Posterior cingulate gyrus (tissue), 11 donors: Measurements from ENCODE around the gene RPGR.
A peak's percentile ranks its signal among the peaks of the same experiment; 100 is the strongest.

Source experiments
- DNase-seq, 10 donors: peaks; one replicate each; pipeline versions ENCODE4 v3.0.0 to v3.0.0-alpha.2; 2020 to 2021; ENCODE audit warnings: mixed read lengths in 3 of 10
- intact Hi-C: fragments of 100-400 bp; cut with DNase I; formaldehyde crosslinking; loops from one replicate; pipeline ENCODE4 v1.15.1; 2023

Gene RPGR

DNA sequence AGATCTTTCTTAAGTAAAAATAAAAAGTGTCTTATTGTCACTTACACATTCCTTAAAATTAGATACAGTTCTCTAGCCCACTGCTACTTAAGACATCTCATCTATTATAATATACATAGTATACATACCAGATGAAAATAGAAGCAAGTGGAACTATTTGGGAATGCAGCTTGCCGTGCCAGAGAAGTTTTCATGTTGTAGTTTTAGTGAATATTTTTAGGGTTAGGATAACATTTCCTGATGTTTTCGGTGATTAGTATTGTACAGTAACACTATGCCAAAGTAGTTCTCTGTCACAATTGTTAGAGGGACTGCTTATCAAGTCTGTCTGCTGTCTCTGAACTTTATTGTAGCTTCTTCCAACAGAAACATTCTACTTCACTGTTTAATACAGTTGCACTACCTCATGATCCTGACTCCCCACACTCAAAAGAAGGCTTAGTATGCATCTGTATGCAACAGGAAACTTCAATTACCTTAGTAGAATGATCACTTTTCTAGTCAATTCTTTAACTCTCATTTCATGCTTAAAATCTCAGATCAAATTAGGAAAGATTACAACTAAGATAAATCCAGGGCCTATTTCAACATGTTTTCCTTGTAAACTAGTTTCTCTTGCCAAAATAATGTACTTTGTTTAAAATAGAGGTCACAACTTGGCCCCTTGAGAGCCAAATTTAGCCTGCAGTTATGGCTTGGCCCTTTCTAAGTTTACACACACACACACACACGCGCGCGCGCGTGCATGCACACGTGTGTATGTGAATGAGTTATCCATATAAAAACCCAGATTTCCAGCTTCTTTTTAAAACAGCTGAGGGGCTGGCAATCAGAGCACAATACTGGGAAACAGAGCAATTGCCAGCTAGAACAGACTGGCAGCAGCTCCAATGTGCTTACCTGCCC, 64.3 kb downstream of the RPGR start:
- intact Hi-C loops: no loop called here
- DNase-seq: no peak

DNA sequence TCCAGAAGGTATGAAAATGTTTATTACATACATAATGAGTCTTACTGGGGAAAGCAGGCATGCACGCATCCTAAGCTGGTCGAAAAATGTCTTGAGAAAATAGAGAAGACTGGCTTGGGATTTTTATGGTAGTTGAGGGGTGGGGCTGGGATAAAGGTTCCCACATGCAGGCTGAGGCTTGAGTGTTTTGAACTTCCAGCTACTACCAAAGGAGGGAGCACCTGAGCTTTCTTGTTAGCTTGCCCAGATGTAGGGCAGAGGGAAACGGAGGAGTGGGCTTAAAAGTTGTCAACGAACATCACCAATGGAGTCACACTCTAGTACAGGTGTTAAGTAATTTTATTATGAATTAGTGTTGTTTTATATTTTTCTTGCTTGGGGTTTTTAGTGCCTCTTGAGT, 67.1 kb downstream of the RPGR start:
- DNase-seq: no peak
- intact Hi-C loops: no loop called here

DNA sequence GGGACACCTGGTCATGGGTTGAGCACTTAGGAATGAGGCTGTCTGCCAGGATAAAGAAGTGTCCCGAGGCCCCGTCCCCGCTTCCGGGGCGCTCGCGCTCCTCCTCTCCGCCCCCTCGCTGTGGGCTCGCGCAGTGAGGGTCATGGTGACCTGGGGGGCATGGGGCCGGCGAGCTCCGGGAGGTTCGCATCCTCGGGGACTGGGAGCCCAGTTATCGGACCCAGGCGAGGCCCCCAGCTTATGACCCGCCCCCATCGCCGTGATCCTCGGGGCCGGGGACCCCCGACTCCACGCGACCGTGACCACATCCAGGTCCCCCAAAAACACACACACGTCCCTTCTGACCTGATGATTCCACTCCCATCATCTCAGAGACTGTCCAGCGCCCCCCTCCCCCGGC, 71.3 kb downstream of the RPGR start:
- intact Hi-C loops: no loop called here
- peak in 3 of 10 donors; percentile 55 to 59 (median 58) for DNase-seq

DNA sequence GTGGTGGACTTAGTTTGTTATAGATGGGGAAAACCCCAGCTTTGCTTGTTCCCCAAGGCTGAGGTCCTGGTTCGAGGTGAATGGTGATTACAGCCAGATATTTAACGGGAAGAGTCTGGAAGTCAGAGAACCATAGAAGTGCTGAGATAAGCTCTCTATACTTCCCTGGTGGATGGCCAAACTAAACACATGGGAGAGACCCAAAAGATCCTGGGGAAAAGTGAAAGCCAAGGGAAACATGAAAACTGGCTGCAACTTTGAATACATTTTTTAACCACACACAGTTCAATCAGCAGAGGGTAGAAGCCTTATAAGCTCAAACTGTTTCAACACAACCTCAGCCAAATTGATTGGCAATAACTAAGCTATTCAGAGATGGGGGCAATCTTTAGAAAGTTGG, 77.3 kb downstream of the RPGR start:
- intact Hi-C loops: no loop called here
- no peak for DNase-seq

DNA sequence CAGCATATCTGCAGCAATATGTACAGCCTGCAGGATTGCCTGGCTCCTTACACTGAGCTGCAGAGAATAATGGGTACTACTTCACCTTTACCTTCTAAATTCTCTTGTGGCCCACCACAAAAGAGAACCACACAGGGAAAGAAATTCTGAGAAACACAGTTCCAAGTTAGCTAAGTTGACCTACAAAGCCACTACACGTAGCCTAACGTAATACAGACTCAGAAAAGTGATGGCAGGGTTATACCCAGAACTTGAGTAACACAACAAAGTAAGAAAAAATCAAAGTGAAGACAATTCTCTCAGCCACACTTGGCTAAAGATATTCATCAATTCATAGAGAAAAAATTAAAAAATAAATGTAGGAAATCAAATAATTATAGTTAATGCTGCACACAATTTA, 80.3 kb downstream of the RPGR start:
- DNase-seq: no peak
- intact Hi-C loops: no loop called here

DNA sequence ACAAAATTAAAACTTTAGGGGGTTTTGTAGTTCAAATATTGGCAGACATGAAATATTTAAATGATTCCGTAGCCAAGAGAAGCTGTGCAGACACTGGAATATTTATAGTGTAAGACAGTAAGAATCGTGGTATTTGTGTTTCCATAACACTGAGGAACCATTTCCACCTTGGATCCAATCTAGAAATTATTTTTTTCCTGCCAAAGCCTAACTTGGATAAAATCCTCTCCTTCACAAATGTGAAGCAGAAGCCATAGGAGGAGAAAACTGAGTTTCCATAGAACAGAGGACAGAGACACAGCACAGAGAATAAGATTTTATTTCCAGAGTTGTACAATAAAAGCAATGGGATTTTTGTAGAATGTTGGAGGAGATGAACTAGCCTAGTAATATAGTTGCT, 86.8 kb downstream of the RPGR start:
- intact Hi-C loops: no loop called here
- DNase-seq: no peak

DNA sequence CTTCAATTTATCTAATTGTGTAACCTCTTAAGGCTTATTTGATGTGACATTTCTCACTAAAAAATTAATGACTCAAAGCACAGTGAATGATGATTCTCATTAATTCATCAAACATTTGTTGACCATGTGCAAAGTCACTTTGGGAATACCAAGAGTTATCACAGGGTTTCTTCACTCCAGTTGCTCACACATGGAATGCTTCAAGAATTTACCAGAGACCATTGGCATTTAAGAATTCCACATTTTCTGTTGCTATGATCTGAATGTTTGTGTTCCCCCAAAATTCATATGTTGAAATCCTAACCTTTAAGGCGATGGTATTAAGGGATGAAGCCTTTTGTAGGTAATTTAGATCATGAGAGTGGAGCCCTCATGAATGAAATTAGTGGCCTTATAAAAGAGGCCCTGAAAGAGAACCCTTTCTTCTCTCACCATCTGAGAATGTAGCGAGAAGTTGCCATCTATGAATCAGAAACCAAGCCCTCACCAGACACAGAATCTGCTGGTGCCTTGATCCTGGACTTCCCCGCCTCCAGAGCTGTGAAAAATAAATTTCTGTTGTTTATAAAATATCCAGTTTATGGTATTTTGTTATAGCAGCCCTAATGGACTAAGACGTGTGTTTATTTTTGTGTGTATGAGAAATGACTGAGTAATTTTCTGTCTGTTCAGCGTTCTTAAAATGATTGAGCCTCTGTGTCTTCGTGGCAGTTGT, 90.3 kb downstream of the RPGR start:
- DNase-seq: no peak
- intact Hi-C loops: no loop called here

DNA sequence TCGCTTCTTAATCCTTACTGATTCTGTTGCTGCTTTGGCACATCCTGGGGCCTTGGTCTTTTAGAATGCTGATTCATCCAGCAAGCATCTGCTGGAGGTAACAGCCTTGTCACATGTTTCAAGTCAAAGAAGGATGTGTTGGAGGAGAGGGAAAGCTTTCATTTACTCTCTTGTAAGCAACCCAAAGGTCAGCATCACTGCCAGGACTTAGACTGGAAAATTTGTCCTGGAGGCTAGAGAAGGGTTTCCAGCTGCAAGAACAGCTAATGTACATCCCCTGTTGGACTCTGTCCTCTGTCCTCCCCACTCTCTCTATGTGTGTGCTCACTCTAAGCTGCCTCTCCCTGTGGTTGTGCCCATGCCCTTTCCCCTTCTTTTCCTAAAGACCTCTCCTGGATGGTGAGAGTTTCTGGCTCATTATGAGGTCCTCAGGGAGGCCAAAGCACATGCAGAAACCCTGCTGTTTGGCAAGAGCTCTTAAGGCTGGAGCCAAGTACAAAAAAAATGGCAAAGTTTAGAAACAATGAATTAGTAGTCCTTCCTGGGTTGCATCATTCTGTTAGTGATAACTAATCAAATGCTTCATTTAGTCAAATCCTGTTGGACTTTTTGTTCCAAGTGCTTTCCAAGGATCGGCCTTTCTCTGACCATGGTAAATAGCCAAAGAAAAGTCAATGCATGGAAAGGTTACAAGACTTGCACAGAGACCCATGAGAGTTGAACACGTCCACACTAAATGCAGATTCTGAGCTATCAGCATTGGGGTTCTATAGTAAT, 93.2 kb downstream of the RPGR start:
- intact Hi-C loops: no loop called here
- no peak for DNase-seq

DNA sequence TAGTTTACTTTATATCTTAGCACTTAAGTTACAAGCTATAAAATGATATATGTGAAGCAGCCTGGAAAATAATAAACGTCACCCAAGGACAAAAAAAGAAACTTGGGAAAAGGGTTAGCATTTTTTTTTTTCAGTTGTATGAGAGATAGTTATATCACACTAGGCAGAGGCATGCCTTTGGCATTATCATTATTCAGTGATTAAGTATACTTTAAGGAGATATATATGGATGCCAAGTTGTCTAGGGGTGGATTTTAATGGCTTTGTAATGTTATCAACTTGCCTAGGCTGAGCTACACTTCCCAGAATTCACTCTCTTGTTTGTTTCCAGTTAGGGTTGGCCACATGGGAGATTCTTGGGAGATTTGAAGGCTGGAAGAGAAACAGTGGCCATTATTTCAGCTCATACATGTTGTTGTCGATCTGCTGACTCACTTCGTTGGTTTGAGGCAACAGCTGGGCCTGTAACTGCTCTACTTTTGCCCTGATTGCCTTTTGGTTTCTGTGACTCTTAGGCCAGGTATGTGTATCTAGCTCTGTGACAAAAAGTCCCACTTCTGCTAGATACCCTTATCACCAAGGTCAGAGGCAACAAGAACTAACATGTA, 95.1 kb downstream of the RPGR start:
- intact Hi-C loops: no loop called here
- DNase-seq: no peak

DNA sequence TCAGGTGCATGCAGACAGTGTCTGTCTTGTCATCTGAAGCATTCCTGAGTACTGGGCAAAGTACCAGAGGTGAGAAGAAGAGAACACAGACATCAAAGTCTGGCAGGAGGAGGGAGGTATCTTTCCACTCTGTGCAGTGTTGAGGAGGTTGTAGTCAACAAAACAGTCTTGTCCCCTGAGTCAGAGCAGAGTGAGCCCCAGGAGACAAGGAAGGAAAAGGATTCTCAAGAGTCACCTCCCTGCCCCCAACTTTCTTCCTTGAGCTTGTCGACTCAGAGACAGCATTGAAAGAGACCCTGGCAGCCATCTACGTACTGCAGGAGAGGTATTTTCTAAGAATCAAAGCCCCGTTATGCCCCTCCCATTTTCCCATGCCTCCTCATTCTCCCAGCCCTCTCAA, 102.2 kb downstream of the RPGR start:
- DNase-seq: no peak
- intact Hi-C loops: no loop called here

DNA sequence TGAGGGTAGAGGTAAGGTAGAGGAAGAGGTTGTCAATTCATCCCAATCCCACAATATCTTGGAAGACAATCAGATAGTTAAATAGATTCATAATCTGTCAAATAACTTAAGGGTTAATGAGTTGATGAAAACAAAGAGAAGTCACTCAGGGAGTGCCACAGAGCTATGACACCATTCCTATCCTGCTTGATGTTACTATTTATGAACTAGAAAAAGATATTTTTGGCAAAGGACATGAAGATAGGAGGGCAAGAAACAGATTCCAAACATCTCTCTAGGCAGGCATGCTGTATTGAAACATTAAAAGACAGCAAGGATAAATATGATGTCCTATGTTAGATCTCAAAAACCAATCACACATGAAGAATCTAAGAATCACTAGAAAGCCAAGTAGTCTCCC, 103.1 kb downstream of the RPGR start:
- intact Hi-C loops: no loop called here
- no peak for DNase-seq

DNA sequence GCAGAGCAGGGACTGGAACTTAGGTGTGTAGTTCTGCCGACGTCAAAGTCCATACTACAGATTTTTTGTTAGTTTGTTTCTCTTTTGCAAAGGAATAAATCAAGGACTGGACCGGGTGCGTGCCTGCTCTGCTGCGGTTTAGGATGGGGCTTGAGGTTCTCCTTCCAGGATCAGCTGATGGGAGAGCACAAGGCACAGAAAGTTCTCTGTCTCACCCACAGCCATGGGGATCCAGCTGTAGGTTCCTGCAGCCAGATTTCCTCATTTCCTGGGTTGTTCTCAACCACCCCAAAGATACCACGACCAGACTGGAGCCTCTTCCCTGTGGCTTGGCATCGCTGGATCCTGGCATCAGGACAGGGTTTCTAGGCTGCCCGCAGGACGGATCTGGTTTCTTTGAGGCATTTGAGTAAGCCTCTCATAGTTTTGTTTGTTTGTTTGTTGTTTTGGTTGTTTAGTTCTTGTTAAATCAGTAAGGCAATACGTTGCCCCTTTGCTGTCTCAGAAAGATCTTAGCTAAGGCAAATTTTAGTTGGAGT, 105.8 kb downstream of the RPGR start:
- no peak for DNase-seq
- intact Hi-C loops: no loop called here

DNA sequence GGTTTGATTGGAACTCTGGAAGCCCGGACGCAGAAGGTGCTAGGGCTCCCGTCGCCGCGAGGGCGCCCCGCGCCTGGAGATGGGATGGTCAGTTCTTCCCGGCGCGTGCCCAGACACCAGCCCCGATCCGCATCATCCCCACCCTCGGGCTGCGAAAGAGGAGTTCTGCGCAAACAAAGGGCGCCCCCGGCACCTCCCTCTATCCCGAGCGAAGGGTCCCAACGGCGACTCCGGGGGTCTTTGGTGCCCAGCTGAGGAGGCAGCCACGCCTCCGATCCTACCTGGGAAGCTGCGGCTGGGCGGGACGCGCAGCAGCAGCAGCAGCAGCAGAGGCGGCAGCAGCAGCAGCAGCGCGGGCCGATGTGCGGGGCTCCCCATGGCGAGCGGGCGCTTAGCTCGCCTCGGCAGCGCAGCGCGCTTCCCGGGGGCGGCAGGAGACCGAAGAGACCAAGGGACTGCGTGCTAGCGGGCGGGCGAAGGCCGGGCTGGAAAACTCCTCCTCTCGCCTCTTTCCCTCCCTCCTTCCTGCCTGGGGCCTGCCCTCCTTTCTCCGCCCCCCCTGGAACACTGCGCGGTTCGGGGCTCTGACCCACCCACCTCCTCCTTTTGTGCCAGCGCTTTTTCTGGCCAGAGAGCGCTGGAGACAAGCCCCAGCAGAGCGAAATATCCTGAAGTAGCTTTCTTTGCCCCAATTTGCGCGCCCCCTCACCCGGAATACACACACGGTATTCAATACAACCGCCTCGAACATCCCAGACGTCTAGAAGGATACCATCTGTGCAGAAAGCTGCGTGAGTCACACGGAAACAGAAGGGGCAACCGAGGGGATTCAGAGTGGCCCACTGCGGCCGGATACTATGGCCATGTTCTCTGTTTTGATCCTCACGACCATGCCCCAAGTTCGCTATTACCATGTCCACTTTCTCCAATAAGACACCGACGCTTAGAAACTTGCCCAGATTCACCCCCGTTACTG, 106.6 kb downstream of the RPGR start, which contains the start of gene SRPX:
Gene SRPX, minus strand, starts transcription at position 457 of the 976 bp plus-strand sequence. Its CDS starts 79 bp downstream, at position 378.
- intact Hi-C loops: no loop called here
- DNase-seq: peak in 3 of 10 donors; percentile 70 to 79 (median 76)

DNA sequence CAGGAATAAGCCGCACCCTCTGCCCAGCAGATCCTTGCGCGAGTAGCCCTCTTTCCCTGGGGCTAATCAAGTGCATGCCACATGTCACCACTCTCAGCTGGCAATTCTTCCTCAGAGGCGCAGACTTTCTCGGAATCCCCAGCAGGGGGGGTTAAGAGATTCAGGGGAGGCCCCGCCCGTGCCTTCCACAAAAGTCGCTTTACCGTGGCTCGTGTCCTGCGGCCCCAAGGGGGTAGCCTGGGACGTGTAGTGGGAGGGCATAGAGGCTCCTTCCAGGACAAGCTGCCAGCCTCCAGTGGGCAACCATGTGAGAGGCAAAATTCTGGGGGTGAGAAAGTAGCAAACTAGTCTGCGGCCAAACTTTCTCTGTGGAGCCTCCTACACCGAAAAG, 107.3 kb downstream of the RPGR start:
- intact Hi-C loops: no loop called here
- DNase-seq: peak in 4 of 10 donors; percentile 16 to 83 (median 66)
